ENCODE measurements around the gene CD81. TPM values are rescaled to one million over a fixed set of nuclear protein-coding genes. Genes with fewer than 3 reads are reported as not detected.

CD81 gene
- total RNA-seq, 1 donor from 2014 or later = 457 TPM

DNA sequence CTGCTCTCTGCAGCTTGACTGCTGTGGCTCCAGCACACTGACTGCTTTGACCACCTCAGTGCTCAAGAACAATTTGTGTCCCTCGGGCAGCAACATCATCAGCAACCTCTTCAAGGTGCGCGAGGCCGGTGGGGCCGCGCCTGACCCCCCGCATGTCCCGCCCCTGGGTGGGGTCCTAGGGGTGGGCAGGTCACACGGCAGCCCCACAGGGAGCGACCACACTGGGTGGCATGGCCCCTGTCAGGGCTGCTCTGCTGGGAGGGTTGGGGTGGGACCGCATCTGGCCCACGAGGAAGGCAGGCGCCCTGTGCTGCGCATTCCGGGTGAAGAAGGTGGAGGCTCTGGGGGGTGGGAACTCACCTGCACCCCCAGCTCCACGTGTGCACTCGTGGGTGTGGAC lies 18.7 kb downstream of the CD81 start:
- DNase-seq (no peak), ATAC-seq (ENCODE audit: poor library complexity) (no peak)
- intact Hi-C loops (cut with DNase I) = no loop called here

DNA sequence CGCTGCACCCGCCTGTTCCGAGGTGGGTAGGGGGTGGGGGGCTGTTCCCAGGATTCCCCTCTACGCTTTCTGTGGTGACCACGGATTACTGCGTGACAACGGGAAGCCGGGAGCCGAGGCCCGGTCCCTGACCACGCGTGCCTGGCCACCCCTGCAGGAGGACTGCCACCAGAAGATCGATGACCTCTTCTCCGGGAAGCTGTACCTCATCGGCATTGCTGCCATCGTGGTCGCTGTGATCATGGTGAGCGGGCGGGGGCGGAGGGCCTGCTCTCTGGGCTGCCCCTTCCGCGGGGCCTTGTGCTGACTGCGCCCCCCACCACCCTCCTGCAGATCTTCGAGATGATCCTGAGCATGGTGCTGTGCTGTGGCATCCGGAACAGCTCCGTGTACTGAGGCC lies 19.4 kb downstream of the CD81 start:
- DNase-seq (no peak), ATAC-seq (ENCODE audit: poor library complexity) (no peak)
- intact Hi-C loops (cut with DNase I) = no loop called here

GRCh38 chr11:2397005-2397404 lies 19.9 kb downstream of the CD81 start:
- no peak for DNase-seq
- no peak for ATAC-seq (ENCODE audit: poor library complexity)
- intact Hi-C loops (cut with DNase I) = no loop called here

GRCh38 chr11:2398664-2399355 lies 21.7 kb downstream of the CD81 start:
- intact Hi-C loops (cut with DNase I) = no loop called here
- DNase-seq (no peak), ATAC-seq (ENCODE audit: poor library complexity) (no peak)

GRCh38 chr11:2399488-2400068 lies 22.5 kb downstream of the CD81 start:
- ATAC-seq (ENCODE audit: poor library complexity) (peak; percentile 1), DNase-seq (no peak)
- intact Hi-C loops (cut with DNase I) = loop anchor here (5.0 kb wide), 1 partner anchor 92 kb away; no protein-coding TSS in a partner anchor

- DNase-seq = peak; percentile 100
- peak; percentile 93 for ATAC-seq (ENCODE audit: poor library complexity)
- intact Hi-C loops (cut with DNase I) = loop anchor here (5.0 kb wide), 1 partner anchor 93 kb away; no protein-coding TSS in a partner anchor
Observed at GRCh38 chr11:2400069-2400761, 23.1 kb downstream of the CD81 start, which contains the start of gene TSSC4. TSS of gene TSSC4 (plus strand) at chr11:2400750. CDS start at chr11:2402634, 1,884 bp downstream.

DNA sequence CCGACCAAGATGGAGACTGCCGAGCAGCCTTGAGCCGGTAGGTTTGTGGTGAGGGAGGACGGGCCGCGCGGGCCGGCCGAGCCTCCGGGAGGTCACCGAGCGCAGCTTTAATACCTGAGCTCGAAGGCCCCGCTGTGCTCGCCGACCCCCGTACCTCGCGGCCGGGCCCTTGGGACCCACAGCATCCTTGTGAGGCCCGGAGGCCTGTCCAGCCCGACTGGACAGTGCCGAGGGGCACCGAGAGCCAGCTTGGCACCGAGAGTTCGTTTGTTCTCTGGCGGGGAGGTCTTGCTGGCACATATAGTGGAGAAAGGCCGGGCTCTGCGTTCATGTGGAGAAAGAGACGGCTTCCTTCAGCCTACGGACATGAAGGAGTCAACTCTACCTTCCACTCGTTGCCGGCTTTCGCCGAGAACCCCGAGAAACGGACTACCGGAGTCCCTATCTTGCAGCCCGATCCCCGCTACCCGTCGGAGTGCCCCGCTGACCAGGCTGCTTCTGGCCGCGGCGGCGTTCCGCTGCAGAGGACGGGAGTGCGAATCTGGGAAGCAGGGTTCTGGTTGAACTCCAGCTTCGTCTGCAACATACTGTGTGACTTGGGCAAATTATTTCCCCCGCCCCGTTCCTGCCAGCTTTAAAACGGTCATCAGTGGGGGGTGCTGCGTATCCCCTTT lies 23.8 kb downstream of the CD81 start:
- no peak for DNase-seq
- intact Hi-C loops (cut with DNase I) = loop anchor here (5.0 kb wide), 1 partner anchor 94 kb away; no protein-coding TSS in a partner anchor
- ATAC-seq (ENCODE audit: poor library complexity) = peak; percentile 4

GRCh38 chr11:2401436-2401984 lies 24.4 kb downstream of the CD81 start:
- no peak for ATAC-seq (ENCODE audit: poor library complexity)
- intact Hi-C loops (cut with DNase I) = loop anchor here (5.0 kb wide), 1 partner anchor 94 kb away; no protein-coding TSS in a partner anchor

GRCh38 chr11:2402106-2402505 lies 25.0 kb downstream of the CD81 start:
- ATAC-seq (ENCODE audit: poor library complexity) (no peak), DNase-seq (no peak)
- intact Hi-C loops (cut with DNase I) = loop anchor here (5.0 kb wide), 1 partner anchor 95 kb away; no protein-coding TSS in a partner anchor

More at GRCh38 chr11:2401436-2401984, 24.4 kb downstream of the CD81 start:
- no peak for DNase-seq

- DNase-seq (no peak), ATAC-seq (ENCODE audit: poor library complexity) (no peak)
- intact Hi-C loops (cut with DNase I) = loop anchor here (5.0 kb wide), 1 partner anchor 96 kb away; no protein-coding TSS in a partner anchor
Observed at GRCh38 chr11:2402890-2403645, 26.0 kb downstream of the CD81 start.

- no peak for DNase-seq
- intact Hi-C loops (cut with DNase I) = loop anchor here (5.0 kb wide), 1 partner anchor 97 kb away; no protein-coding TSS in a partner anchor
- no peak for ATAC-seq (ENCODE audit: poor library complexity)
Observed at GRCh38 chr11:2404735-2405196, 27.7 kb downstream of the CD81 start.

DNA sequence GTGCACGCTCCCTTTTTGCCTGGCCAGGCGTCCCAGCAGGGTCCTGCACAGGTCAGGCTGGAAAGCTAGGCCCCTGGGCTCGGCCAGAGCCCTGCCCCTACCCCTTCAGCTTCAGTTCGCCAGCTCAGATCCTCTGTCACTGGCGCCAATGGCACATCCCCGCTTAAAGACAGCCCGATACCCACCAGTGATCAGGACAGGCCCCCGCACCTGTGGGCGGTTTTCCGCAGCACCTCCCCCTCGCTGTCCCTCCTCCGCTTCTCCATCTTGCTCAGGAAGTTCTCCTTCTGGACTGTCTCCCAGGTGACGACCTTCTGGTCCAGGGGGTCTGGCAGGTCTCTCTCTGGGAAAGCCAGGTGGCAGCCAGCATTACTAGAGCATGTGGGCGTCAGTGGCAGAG lies 29.3 kb downstream of the CD81 start:
- intact Hi-C loops (cut with DNase I) = no loop called here
- ATAC-seq (ENCODE audit: poor library complexity) (no peak), DNase-seq (no peak)

- intact Hi-C loops (cut with DNase I) = no loop called here
- no peak for DNase-seq
- no peak for ATAC-seq (ENCODE audit: poor library complexity)
Observed at GRCh38 chr11:2406878-2407410, 29.8 kb downstream of the CD81 start.

DNA sequence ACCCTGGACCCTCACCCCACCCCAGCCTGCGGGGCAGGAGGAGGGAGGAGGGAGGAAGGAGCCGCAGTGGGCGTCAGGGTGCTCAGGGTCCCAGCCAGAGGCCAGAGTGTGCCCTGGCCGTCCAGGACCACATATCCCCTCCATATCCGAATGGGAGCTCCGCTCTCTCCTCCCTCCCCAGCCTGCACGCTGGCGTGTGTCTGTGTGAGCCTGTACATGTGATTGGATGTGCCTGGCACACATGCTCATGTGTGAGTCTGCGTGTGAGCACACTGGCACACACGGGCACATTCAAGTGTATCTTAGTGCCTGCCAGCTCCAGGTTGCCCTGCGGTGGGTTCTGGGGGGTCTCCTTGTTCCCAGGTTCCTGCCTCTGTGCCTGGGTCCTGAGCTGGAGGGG lies 31.6 kb downstream of the CD81 start:
- DNase-seq (no peak), ATAC-seq (ENCODE audit: poor library complexity) (no peak)
- intact Hi-C loops (cut with DNase I) = no loop called here

DNA sequence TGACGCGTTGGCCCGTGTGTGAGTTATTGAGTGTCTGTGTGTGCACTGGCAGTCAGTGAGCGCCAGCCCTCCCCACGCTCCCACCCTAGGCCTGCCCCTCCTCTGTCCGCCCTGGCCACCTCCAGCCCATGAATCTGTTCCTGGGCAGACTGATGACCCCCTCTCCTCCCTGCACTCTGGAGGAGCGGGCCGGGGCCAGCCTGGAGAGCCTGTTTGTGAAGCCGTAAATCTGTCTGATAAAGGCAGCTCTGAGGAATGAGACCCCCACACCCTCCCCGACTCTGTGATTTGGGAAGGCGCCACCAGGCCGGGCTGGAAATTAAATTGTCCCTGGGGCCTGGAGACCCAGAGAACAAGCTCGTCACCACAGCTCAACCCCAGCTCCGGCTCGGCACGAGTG lies 32.0 kb downstream of the CD81 start:
- intact Hi-C loops (cut with DNase I) = no loop called here
- DNase-seq (no peak), ATAC-seq (ENCODE audit: poor library complexity) (no peak)

DNA sequence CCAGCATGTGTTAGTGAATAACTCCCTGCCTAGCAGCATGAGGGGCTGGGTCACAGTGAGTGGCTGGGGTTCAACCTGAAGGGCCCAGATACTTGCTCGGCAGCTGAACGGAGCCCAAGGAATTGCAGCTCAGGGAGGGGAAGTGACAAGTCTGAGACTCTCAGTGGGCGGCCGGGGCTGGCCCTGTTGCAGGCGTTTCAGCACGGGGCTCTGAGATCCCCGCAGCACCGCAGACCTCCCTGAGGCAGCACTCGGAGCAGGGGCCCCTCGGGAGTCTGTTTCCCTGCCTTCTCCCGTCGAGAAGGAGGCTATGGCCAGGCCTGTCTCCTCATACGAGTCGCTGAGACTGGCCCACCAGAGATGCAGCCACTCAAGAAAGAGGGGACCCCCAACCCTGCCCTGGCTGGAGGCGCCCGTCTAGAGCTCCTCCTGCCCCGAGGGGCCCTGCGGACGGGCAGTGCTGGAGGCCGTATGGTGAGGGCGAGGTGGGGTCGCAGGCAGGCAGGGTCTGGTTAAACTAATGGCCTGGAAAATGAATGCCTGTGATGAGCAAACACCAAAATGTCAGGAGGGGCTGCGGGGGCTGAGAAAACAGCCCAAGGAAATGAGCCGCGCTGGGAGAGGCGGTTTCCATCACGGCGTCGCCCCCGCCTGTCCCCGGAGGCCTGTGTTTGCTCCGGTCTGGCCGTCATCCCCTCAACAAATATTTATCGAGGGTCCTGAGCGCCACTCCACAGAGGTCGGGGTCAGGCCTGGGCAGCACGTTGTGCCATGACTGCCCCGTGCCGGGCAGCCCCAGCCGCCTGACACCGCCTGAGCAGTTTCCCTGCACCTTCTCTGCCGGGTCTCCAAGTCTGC lies 32.7 kb downstream of the CD81 start:
- ATAC-seq (ENCODE audit: poor library complexity) (no peak), DNase-seq (no peak)
- intact Hi-C loops (cut with DNase I) = no loop called here

- intact Hi-C loops (cut with DNase I) = no loop called here
- ATAC-seq (ENCODE audit: poor library complexity) (no peak), DNase-seq (no peak)
Observed at GRCh38 chr11:2410616-2411015, 33.5 kb downstream of the CD81 start.

Data from Right ventricle myocardium superior (tissue), 1 donor.